Activated CD8-positive, alpha-beta memory T cell treated with anti-CD3 and anti-CD28 coated beads for 36 hours (primary cell): ENCODE data around the gene TRIM14. TPM values are rescaled to one million over a fixed set of nuclear protein-coding genes. Genes with fewer than 3 reads are reported as not detected.
"Not testable (repeated sequence)": the region's sequence is repeated elsewhere in the genome, so short reads cannot be mapped to it uniquely, and the experiment has no call there.

Experiments
- CTCF ChIA-PET: fragments of 350-600 bp; sonication (Branson Sonifier 250); formaldehyde crosslinking; loops from one replicate; lab custom pipeline; 2021; ENCODE audit warnings: antibody characterized with exemption; lab: Charles Lee
- POLR2A ChIA-PET: fragments of 350-600 bp; sonication (Branson Sonifier 250); formaldehyde crosslinking; loops from one replicate; lab custom pipeline; 2021; ENCODE audit warnings: antibody characterized with exemption; lab: Charles Lee
- total RNA-seq, 2 experiments: library from RNA; stranded (reverse); gene quantifications; one replicate each; pipeline ENCODE4 v1.2.3, GENCODE V29; 2021

The TRIM14 gene
- total RNA-seq, 2 experiments from 2014 or later = 44.6 to 45.1 TPM

GRCh38 chr9:98045234-98046179 is 73.5 kb downstream of the TRIM14 start:
- ChIA-PET CTCF (interaction anchor here (1.3 to 3.4 kb wide), 3 partner anchors 11 to 122 kb away, joined by 3 to 18 read pairs (median 8); partner anchors contain the start of genes TRIM14 and TRMO), POLR2A (interaction anchor here (1.1 to 1.7 kb wide), 2 partner anchors 11 to 63 kb away, joined by 4 to 10 read pairs; partner anchors contain the start of gene NANS)

GRCh38 chr9:98043915-98044314 is 75.1 kb downstream of the TRIM14 start:
- ChIA-PET POLR2A (no interaction called here), CTCF (interaction anchor here (1.5 to 2.3 kb wide), 2 partner anchors 9 to 121 kb away, joined by 7 to 8 read pairs; partner anchors contain the start of gene TRMO)

GRCh38 chr9:98040212-98040611 is 78.8 kb downstream of the TRIM14 start:
- POLR2A ChIA-PET = no interaction called here
- CTCF ChIA-PET = interaction anchor here (1.3 kb wide), 1 partner anchor 116 kb away, joined by 5 read pairs; no protein-coding TSS in a partner anchor

GRCh38 chr9:98039607-98040017 is 79.4 kb downstream of the TRIM14 start:
- ChIA-PET POLR2A (no interaction called here), CTCF (no interaction called here)

GRCh38 chr9:98038958-98039357 is 80.1 kb downstream of the TRIM14 start:
- ChIA-PET CTCF (no interaction called here), POLR2A (no interaction called here)

GRCh38 chr9:98037357-98037756 is 81.7 kb downstream of the TRIM14 start:
- ChIA-PET POLR2A (no interaction called here), CTCF (interaction anchor here (0.8 to 1.8 kb wide), 2 partner anchors 19 to 113 kb away, joined by 3 to 6 read pairs; partner anchors contain the start of gene NANS)

GRCh38 chr9:98034593-98035546 is 84.2 kb downstream of the TRIM14 start:
- POLR2A ChIA-PET = interaction anchor here (0.7 to 1.0 kb wide), 2 partner anchors 49 to 112 kb away, joined by 3 to 8 read pairs; partner anchors contain the start of gene TRMO
- CTCF ChIA-PET = interaction anchor here (0.6 to 3.4 kb wide), 19 partner anchors 9 to 114 kb away, joined by 3 to 21 read pairs (median 4); partner anchors contain the start of genes ANP32B, NANS and TRMO

- POLR2A ChIA-PET = no interaction called here
- CTCF ChIA-PET = interaction anchor here (1.1 to 1.5 kb wide), 2 partner anchors 18 to 24 kb away, joined by 3 read pairs; partner anchors contain the start of gene NANS
These were observed 87.1 kb downstream of the TRIM14 start for GRCh38 chr9:98031935-98032334.

- ChIA-PET CTCF (interaction anchor here (1.5 kb wide), 1 partner anchor 25 kb away, joined by 3 read pairs; the partner anchor contains the start of gene NANS), POLR2A (no interaction called here)
These were observed 87.9 kb downstream of the TRIM14 start for GRCh38 chr9:98031169-98031568.

GRCh38 chr9:98024702-98025101 is 94.3 kb downstream of the TRIM14 start:
- CTCF ChIA-PET = interaction anchor here (0.6 to 1.3 kb wide), 2 partner anchors 11 to 100 kb away, joined by 4 read pairs; no protein-coding TSS in a partner anchor
- POLR2A ChIA-PET = no interaction called here

- CTCF ChIA-PET = no interaction called here
- POLR2A ChIA-PET = no interaction called here
These were observed 96.6 kb downstream of the TRIM14 start for GRCh38 chr9:98022447-98022846.

GRCh38 chr9:98021306-98022040 is 97.5 kb downstream of the TRIM14 start:
- CTCF ChIA-PET = interaction anchor here (2.0 kb wide), 1 partner anchor 13 kb away, joined by 10 read pairs; no protein-coding TSS in a partner anchor
- POLR2A ChIA-PET = no interaction called here

GRCh38 chr9:98020476-98021145 is 98.4 kb downstream of the TRIM14 start:
- ChIA-PET POLR2A (no interaction called here), CTCF (interaction anchor here (0.7 to 2.0 kb wide), 2 partner anchors 13 to 83 kb away, joined by 4 to 10 read pairs; partner anchors contain the start of gene HEMGN)

- CTCF ChIA-PET = interaction anchor here (2.0 kb wide), 1 partner anchor 14 kb away, joined by 10 read pairs; no protein-coding TSS in a partner anchor
- POLR2A ChIA-PET = not testable (repeated sequence)
These were observed 99.2 kb downstream of the TRIM14 start for GRCh38 chr9:98019869-98020268.
